HG02973 (cell line): ENCODE data around the gene ZYX.
A peak's percentile ranks its signal among the peaks of the same experiment; 100 is the strongest.
"Not testable (repeated sequence)": the region's sequence is repeated elsewhere in the genome, so short reads cannot be mapped to it uniquely, and the experiment has no call there.

Experiments
- ATAC-seq: cut with Tn5 transposase; IDR thresholded peaks from one replicate; pipeline ENCODE4 v1.9.1; 2021; ENCODE audit warnings: moderate library complexity; ENCODE audit not compliant: unreplicated experiment

The ZYX gene

DNA sequence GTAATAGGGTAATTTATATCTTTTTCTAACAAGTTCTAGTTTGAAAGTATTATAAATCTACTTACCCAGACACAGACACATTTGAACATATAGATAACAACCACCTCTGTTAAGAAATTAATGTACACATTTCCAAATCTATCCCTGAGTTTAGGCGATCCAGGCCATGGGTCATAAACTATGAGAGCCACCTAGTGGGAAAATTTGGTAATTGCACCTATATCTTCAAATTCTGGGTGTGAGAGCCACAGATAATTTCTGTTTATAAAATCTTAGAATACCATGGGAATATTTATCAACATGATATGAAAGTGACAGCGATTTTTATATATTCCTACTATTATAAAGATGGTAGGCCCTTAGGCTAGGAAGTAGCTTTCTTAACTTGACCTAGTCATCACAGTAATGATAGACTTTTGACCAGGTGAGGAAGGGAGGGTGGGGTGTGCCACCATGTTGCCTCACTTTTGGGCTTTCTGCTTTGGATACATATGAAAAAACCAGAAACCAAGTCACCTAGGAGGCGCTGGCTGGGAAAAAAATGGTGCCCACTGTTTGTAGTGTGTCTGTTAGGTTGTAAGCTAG, 35.5 kb downstream of the ZYX start:
- ATAC-seq, result no peak

GRCh38 chr7:143417734-143418383, 36.7 kb downstream of the ZYX start:
- ATAC-seq, result no peak

DNA sequence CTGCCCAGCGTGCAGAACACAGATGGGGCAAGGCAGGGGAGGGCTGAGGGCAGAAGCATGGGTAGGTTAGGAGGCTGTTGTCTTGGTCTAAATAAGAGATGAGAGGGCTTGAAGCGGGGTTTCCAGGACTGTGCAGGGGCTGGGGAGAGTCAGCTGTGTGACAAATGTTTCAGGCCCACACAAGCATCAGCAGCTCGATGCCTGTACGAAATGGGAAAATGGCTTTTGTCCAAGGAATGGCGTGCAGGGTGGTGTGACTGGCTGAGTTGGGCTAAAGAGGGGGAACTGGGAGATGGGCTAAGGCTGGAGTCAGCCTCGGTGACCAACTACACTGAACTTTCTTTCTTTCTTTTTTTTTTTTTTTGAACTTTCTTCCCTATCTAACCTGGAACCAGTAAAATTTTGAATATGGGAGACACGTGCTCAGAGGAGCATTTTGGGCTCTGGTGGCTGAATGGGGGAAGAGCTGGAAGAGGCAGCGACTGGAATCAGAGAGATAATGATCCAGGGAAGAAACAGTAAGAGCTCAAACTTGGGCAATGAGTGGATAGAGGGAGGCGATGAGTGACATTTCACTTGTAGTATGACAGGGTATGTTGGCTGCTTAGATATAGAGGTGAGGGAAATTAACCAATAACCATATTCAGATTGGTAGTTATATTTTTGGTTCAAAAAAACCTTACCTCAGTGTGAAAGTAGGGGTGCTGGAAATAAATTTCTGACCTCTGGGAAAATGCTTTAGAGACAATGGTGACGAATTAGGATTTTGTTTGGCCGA, 37.7 kb downstream of the ZYX start:
- ATAC-seq, result no peak

DNA sequence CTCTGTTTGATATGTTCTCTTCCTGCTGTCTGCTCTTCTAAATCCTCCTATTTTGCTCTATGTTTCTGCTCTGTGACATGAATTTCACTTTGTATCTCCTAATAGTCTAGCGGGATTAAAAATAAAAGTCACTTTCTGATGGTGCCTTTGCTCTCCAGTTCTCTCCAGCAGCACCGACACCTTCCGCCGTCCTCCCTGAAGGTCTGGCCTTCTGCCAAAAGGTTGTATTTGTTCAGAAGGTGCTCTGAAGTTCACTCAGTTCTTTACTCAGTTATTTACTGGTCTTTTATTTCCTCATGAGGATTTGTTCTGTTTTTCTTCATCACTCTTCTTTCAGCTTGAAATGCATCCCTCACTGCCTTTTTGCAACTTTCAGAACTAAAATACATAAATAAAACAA, 38.7 kb downstream of the ZYX start:
- no peak for ATAC-seq

DNA sequence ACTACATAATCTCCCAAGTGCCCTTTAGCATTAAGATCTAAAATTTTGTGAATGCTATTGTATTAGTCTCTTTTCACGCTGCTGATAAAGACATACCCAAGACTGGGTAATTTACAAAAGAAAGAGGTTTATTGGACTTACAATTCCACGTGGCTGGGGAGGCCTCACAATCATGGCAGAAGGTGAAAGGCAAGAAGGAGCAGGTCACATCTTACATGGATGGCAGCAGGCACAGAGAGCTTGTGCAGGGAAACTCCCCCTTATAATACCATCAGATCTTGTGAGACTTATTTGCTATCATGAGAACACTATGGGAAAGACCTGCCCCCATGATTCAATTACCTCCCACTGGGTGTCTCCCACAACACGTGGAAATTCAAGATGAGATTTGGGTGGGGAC, 39.5 kb downstream of the ZYX start:
- not testable (repeated sequence) for ATAC-seq

GRCh38 chr7:143422033-143422432, 40.9 kb downstream of the ZYX start:
- no peak for ATAC-seq

GRCh38 chr7:143424476-143424875, 43.3 kb downstream of the ZYX start:
- ATAC-seq, result not testable (repeated sequence)

DNA sequence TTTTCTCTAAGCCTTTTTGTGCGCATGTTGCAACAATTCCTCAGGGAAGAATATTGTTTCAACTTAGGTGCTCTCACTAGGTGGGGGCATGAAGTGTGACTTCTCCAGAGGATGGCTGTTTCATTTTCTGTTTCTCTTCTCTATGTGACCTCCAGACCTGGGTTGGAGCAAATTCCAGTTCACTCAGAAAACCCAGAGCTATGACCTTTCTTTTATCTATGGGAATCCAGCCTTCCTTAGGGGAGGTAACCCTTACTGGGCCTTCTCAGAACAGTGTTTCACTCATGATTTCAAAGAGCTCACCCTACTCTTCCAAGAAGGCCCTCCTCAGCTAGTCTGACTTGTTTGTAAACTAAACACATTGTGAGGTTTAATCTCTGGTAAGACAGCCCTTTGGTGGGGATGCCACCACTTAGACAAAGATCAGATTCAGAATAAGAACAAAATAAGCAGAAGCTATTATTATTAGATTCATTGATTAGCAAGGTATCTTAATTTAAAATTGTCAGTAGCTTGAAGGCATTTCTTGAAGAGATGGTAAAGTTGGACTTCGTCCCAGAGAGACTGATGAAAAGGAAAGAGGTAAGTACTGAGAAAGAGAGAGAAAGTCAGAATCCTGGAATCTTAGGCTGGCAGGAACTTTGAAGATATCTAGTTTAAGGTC, 45.5 kb downstream of the ZYX start:
- no peak for ATAC-seq

DNA sequence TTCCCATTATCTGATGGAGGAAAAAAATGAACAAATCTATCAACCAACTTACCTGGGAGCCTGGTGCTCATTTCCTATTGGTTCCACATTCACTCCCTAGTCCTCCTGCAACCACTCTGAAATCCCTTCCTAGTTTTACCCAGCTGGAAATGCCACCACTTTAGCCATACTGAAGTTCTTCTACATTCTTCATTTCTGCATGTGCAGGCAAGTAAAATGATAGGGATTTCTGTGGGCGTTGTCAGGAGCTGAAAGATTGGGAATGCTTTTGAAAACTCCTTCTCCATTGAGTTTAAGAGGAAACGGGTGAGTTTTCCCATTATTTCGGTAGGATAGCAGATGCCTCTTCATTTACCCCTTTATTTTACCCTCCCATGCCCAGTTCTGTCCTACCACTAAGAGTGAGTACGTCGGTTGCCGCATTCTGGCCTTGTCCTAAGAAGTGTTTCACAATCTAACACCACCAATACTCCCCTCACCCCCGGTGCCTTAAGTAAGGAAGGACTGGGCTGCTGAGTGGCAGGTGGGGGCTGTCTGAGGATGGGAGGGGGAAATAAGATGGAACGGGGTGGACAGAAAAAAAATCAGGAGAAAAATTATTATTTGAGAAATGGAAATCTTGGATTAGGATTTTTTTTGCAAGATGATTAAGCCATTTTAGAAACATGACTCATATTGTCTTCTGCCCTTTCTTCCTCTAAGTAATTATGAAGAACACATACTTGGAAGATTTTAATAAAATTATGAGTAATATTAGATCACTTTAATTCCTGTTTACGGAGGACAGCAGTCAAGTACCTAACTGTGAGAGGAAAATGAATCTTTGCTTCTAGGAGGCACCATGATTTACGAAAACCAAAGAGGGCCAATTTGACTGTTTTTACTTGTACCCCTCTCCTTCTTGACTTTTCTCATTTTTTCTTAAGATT, 48.9 kb downstream of the ZYX start:
- ATAC-seq, result no peak

DNA sequence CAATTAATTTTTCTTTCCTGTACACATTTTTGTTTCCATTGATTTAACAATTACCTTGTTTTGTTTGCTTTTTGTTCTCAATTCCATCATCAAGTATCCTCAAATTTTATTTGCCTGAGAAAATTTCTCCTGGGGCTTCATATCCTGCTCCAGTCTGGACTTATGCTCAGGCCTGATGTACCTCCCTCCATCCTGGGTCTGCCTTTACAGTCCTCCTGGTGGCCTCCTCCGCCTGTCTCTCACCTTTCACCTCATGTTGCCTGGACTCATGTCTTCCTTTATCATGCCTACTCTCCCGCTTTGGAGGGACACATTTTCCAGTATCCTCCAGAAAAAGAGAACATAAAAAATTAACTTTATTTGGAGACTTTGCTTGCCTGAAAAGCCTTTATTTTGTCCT, 50.0 kb downstream of the ZYX start:
- ATAC-seq, result no peak

- no peak for ATAC-seq
Measured at GRCh38 chr7:143433759-143434158, 52.6 kb downstream of the ZYX start.

GRCh38 chr7:143434660-143435059, 53.5 kb downstream of the ZYX start:
- ATAC-seq, result no peak

DNA sequence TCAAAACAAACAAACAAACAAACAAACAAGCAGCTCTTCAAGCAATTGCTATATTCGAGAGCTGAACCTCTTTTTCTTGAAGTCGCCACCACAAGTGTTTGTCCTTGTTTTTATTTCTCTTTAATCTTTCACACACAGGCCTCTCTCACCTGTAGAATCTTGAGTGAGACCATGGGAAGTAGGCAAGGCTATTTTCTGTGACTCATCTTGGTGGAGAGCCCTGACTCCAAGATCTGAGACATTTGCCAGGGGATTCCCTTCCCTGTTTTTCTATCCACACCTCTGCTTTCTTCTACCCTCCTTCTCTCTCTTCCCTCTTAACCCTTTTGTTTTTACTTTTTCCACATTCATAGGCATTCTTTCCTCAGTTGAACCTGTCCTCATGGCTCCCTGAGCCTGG, 54.1 kb downstream of the ZYX start:
- ATAC-seq, result no peak

DNA sequence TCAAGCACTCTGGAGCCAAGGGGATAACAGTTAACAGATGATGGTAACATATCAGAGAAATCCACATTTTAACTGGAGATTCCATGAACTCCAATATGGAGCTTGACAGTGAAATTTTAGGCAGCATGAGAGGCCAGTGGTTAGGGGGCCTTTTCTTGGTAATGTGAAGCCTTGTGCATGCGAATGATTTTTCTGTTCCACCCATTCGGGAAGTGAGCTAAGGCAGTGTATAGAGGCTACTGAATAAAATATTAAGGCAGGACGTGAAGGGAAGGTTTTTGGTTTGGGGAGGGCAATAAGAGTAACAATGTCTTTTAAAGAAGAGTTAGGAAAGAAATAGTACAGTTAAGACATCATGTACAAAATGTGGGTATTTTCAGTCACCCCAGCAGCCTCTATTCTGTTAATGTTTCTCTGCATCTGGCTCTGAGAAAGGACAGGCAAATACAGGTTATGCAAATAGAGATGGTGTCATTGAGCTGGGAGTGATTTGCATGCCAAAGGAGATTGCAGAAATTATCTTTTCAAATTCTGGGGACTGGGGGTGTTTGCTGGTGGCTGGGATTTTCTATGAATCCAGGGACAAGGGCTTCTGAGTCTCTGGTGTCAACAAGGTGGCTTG, 55.3 kb downstream of the ZYX start:
- peak; percentile 86 for ATAC-seq

- ATAC-seq, result no peak
Measured at GRCh38 chr7:143437578-143437977, 56.4 kb downstream of the ZYX start.

DNA sequence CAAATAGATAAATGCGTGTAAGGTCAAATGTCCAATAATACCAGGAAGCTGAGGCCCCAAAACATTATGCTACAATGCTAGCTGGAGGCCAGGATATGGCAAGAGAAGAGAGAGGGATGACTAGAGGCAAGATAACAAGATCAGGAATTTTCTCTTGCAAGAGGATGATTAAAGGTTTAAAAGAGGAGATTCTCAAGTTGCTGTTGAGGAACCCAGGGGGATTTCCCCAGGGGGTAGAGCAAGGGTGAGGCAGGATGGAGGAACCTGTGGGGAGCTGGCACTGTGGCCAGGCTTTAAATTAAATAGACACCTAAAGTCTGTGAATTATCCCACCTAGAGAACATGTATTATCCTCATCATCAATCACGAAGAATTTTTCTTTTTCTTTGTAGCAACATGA, 58.7 kb downstream of the ZYX start:
- no peak for ATAC-seq
